Stimulated activated CD8-positive, alpha-beta memory T cell treated with anti-CD3 and anti-CD28 coated beads, Interleukin-15, amount 100 ng/mL, for 4 hours (primary cell): ENCODE results near the gene HADH.
A peak's percentile ranks its signal among the peaks of the same experiment; 100 is the strongest.

Source experiments
- DNase-seq, 2 donors: peaks; one replicate each; pipeline ENCODE4 v3.0.0-alpha.2; 2020; ENCODE audit warnings: low read depth in 2 of 2

Gene HADH

GRCh38 chr4:108058685-108059440 lies 69.2 kb downstream of the HADH start:
- DNase-seq: no peak

- no peak for DNase-seq
Observed at GRCh38 chr4:108060164-108060563, 70.5 kb downstream of the HADH start.

GRCh38 chr4:108060686-108061321 lies 71.1 kb downstream of the HADH start:
- no peak for DNase-seq

GRCh38 chr4:108068442-108068841 lies 78.8 kb downstream of the HADH start:
- DNase-seq: no peak

- no peak for DNase-seq
Observed at GRCh38 chr4:108070775-108071174, 81.1 kb downstream of the HADH start.

GRCh38 chr4:108072300-108072699 lies 82.6 kb downstream of the HADH start:
- DNase-seq: peak; percentile 28 to 50

GRCh38 chr4:108078024-108078733 lies 88.5 kb downstream of the HADH start:
- no peak for DNase-seq

GRCh38 chr4:108080747-108081146 lies 91.1 kb downstream of the HADH start:
- no peak for DNase-seq

- no peak for DNase-seq
Observed at GRCh38 chr4:108081256-108081655, 91.6 kb downstream of the HADH start.
